Stomach (tissue), 4 donors: ENCODE results near the gene CA12.

Experiments
- POLR2AphosphoS5 ChIP-seq, 3 donors: sonication (generic); formaldehyde crosslinking; IDR thresholded peaks; one replicate each; pipeline ENCODE4 v1.6.1; 2016; ENCODE audit warnings: antibody characterized with exemption in 3 of 3
- TF ChIP-seq, protein P1 (sequence below), 7 experiments: fragments of 450-650 bp in 4 of 7; fragments of 200-600 bp in 3 of 7; sonication (generic) in 3 of 7; IDR thresholded peaks; one replicate each; pipeline ENCODE4 v1.5.1; 2016 to 2019; ENCODE audit warnings: antibody characterized with exemption in 7 of 7, control low read depth in 2 of 7, mild to moderate bottlenecking in 1 of 7

DNA sequence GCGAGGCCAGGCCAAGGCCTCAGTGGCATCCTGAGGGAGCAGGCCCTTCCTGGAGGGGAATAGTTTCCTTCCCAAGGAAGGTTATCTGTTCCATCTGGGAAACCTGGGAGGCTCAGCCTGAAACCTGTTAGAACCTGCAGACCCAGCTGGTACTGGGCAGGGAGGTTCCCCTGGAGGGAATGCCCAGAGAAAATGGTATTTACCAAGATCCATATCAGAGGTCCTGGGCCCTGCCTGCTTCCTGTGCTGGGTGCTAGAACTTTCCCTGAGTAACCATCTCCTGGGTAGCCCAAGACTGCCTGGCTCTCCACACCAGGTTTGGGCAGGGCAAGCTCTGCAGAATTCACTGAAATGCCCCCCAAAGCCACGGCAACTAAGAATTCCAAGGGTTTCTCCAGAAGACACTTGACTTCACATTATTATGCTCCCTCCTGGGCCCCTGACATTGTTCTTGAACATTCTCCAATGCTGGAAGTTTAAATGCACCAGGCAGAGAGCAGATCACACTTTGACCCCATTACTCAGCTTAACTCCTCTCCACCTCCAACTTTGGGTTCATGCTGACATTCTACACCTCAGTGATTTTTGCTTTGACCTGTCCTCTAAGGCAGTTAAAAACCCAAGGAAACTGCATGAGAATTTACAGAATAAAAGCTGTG, 2.0 kb downstream of the CA12 start:
- TF ChIP-seq, protein P1, sequence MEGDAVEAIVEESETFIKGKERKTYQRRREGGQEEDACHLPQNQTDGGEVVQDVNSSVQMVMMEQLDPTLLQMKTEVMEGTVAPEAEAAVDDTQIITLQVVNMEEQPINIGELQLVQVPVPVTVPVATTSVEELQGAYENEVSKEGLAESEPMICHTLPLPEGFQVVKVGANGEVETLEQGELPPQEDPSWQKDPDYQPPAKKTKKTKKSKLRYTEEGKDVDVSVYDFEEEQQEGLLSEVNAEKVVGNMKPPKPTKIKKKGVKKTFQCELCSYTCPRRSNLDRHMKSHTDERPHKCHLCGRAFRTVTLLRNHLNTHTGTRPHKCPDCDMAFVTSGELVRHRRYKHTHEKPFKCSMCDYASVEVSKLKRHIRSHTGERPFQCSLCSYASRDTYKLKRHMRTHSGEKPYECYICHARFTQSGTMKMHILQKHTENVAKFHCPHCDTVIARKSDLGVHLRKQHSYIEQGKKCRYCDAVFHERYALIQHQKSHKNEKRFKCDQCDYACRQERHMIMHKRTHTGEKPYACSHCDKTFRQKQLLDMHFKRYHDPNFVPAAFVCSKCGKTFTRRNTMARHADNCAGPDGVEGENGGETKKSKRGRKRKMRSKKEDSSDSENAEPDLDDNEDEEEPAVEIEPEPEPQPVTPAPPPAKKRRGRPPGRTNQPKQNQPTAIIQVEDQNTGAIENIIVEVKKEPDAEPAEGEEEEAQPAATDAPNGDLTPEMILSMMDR (IDR thresholded peaks at IDR 0.05) = no peak
- TF ChIP-seq POLR2AphosphoS5 (IDR thresholded peaks at IDR 0.05) = no peak
